ENCODE results near the gene UTP14C.
"Not testable (repeated sequence)": the region's sequence is repeated elsewhere in the genome, so short reads cannot be mapped to it uniquely, and the experiment has no call there.

UTP14C gene

DNA sequence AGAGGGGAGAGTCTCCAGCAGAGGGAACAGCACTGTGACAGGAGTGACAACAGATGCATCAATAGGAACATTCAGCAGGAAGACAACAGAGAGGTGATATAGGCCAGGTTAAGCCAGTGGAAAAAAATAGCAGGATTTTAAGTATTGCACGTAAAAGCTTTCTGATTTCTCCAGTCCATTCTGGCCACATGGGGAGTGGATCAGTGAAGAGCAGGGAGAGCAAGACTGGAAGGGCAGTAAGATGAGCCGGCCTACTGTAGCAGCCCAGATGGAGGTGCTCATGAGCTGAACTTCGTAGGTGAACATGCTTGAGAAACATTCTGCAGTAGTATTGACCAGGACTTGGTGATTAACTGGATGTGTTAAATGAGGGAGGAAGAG is 1.7 kb downstream of the UTP14C start:
- no peak overlapping the region for H3K4me3 ChIP-seq (ENCODE audit: low read depth, low read length)
- no peak for DNase-seq (ENCODE audit: low read depth)
- TF ChIP-seq, protein P1, sequence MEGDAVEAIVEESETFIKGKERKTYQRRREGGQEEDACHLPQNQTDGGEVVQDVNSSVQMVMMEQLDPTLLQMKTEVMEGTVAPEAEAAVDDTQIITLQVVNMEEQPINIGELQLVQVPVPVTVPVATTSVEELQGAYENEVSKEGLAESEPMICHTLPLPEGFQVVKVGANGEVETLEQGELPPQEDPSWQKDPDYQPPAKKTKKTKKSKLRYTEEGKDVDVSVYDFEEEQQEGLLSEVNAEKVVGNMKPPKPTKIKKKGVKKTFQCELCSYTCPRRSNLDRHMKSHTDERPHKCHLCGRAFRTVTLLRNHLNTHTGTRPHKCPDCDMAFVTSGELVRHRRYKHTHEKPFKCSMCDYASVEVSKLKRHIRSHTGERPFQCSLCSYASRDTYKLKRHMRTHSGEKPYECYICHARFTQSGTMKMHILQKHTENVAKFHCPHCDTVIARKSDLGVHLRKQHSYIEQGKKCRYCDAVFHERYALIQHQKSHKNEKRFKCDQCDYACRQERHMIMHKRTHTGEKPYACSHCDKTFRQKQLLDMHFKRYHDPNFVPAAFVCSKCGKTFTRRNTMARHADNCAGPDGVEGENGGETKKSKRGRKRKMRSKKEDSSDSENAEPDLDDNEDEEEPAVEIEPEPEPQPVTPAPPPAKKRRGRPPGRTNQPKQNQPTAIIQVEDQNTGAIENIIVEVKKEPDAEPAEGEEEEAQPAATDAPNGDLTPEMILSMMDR (IDR thresholded peaks at IDR 0.05; ENCODE audit: low read depth, low read length, missing control alignments): no peak

DNA sequence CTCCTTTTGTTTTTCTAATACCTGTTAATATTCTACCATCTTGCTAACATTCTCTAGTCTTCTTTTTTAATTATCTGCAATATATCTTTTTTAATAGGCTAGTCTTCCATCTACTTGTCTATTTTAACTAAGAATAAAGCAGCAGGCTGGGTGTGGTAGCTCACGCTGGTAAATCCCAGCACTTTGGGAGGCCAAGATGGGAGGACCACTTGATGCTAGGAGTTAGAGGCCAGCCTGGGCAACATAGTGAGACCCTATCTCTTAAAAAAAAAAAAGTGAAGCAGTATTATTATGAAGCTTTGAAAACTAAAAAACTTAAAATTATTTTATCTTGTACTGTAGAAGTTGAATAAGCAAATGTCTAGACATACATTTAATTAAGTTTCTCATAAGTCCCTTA is 3.3 kb downstream of the UTP14C start:
- no peak overlapping the region for H3K4me3 ChIP-seq (ENCODE audit: low read depth, low read length)
- TF ChIP-seq, protein P1 (IDR thresholded peaks at IDR 0.05; ENCODE audit: low read depth, low read length, missing control alignments): no peak
- DNase-seq (ENCODE audit: low read depth): no peak

DNA sequence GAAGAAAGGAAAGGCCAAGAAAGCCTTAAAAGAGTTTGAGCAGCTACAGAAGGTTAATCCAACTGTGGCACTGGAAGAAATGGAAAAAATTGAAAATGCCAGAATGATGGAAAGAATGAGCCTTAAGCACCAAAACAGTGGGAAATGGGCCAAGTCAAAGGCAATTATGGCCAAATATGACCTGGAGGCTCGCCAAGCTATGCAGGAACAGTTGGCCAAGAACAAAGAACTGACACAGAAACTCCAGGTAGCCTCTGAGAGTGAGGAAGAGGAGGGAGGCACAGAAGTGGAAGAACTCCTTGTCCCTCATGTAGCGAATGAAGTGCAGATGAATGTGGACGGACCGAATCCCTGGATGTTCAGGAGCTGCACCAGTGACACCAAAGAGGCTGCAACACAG is 5.1 kb downstream of the UTP14C start:
- H3K4me3 ChIP-seq (ENCODE audit: low read depth, low read length): no peak overlapping the region
- DNase-seq (ENCODE audit: low read depth): no peak
- TF ChIP-seq, protein P1 (IDR thresholded peaks at IDR 0.05; ENCODE audit: low read depth, low read length, missing control alignments): no peak

DNA sequence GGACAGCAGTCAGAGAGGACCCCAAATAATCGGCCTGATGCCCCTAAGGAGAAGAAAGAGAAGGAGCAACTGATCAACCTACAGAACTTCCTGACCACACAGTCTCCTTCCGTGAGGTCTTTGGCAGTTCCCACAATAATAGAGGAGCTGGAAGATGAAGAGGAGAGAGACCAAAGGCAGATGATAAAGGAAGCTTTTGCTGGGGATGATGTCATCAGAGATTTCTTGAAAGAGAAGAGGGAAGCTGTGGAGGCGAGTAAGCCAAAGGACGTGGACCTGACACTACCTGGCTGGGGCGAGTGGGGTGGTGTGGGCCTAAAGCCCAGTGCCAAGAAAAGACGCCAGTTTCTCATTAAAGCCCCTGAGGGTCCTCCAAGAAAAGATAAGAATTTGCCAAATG is 5.9 kb downstream of the UTP14C start:
- H3K4me3 ChIP-seq (ENCODE audit: low read depth, low read length); DNase-seq (ENCODE audit: low read depth): not testable (repeated sequence)

DNA sequence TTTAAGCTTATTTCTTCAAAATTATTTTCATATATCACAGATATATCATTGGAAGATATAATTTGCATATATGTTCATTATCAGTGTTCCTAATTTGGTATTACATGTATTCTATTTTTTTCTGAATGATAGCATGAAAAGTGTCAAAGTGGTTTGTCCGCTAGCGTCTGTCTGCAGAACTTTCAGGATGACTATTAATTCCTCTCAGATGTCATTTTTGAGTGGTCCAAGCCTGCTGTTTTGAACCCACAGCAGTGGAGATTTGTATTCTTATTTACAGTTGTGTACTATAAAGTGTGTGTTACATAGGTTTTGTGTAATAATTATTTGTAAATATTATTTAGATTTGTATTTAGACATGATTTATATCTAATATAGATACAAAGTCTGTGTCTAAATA is 8.5 kb downstream of the UTP14C start:
- no peak for DNase-seq (ENCODE audit: low read depth)
- no peak overlapping the region for H3K4me3 ChIP-seq (ENCODE audit: low read depth, low read length)
- TF ChIP-seq, protein P1 (IDR thresholded peaks at IDR 0.05; ENCODE audit: low read depth, low read length, missing control alignments): no peak

DNA sequence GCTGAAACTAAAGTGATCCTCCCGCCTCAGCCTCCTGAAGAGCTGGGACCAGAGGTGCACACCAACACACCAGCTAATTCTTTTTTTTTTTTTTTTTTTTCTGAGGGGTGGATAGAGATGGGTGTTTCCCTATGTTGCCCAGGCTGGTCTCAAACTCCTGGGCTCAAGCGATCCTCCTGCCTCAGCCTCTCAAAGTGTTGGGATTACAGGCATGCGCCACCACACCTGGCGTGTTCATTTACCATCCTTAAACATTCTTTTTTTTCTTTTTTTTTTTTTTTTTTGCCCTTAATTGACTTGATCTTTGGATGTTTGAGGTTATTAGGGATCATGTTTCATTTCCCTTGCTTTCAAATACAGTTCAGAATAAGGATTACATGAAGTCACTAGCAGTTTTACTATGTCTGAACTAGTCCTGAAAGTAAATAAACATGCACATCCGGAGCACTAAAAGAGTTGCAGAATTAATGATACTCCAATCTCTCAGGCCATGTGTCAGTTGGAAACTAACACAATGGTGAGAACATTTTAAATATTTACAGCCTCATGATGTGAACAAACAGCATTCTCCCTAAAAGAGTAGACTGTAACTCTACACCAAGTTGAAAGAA is 10.2 kb downstream of the UTP14C start:
- H3K4me3 ChIP-seq (ENCODE audit: low read depth, low read length): no peak overlapping the region
- TF ChIP-seq, protein P1 (IDR thresholded peaks at IDR 0.05; ENCODE audit: low read depth, low read length, missing control alignments): no peak
- no peak for DNase-seq (ENCODE audit: low read depth)

DNA sequence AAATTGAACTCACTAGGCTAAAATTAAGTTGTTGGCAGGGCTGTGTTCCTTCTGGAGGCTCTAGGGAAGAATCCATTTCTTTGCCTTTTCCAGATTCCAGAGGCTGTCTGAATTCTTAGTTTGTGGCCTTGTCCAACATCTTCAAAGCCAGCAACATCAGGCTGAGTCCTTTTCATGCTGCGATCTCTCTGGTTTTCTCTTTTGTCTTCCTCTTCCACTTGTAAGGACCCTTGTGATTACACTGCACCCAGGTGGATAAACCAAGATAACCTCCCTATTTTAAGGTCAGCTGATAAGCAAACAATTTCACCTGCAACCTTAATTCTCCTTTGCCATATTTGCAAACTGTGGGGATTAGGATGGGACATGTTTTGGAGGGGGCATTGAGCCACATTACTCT is 11.5 kb downstream of the UTP14C start:
- TF ChIP-seq, protein P1 (IDR thresholded peaks at IDR 0.05; ENCODE audit: low read depth, low read length, missing control alignments): no peak
- no peak for DNase-seq (ENCODE audit: low read depth)
- H3K4me3 ChIP-seq (ENCODE audit: low read depth, low read length): no peak overlapping the region
